ENCODE data around the gene GPR45. TPM values are rescaled to one million over a fixed set of nuclear protein-coding genes. Genes with fewer than 3 reads are reported as not detected.
"Not testable (repeated sequence)": the region's sequence is repeated elsewhere in the genome, so short reads cannot be mapped to it uniquely, and the experiment has no call there.

Gene GPR45, protein sequence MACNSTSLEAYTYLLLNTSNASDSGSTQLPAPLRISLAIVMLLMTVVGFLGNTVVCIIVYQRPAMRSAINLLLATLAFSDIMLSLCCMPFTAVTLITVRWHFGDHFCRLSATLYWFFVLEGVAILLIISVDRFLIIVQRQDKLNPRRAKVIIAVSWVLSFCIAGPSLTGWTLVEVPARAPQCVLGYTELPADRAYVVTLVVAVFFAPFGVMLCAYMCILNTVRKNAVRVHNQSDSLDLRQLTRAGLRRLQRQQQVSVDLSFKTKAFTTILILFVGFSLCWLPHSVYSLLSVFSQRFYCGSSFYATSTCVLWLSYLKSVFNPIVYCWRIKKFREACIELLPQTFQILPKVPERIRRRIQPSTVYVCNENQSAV
- not detected in 2 replicates for total RNA-seq (2014; rRNA removed; shearing (Covaris generic))
- polyA plus RNA-seq (2014; cell fraction: nucleus; rRNA removed), result not detected in 2 replicates

DNA sequence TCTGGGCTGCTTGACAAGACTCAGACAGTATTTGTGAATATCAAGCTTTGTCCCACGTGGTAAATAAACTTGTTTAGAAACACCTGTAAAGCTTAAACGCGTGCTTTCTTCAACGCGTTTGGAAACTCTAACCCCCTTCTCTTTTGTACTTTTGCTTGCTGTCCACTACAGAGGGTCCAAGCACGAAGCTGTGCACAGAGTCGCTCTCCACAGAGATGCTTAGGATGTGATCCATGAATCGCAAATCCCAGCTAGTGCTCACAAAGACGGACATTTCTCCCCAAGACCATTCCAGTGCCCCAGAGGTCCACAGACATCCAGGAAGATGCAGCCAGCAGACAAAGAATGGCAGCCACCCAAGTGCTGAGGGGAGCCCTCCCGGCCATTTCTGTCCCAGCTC lies at the start of gene GPR45:
Gene GPR45 (plus strand): TSS at position 301 of the 400 bp plus-strand sequence. CDS start 116 bp downstream, outside the sequence.
- no peak for DNase-seq (ENCODE audit: extremely low read depth, low read depth)

DNA sequence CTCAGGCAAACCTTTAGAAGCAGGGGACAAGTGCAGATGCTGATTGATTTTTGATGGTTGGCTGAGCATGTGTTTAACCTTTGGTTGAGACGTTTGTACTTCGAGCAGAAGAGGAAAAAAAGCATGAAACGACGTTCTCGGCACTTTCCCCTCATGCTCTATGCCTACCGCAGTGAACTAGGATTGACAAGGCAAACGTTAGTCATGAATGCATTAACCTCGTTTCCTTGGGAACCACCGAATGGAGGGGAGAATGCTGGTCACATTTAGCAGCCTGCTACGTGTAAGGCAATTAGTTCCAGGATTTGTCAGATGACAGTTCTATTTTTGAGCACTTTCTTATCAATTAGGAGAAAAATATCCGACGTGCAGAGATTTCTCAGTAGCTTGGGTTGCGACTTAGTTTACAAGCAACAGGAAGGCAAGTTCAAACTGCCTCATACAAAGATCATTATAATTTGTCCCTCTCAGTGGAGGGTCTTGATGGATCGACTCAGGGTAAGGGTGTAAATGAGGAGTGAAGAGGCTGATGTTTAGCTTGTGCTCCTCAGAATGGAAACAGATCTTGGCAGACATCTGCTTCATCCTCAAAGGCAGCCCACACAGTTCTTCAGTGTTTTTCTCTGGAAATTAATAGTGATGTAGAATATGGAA lies 47.4 kb upstream of the GPR45 start:
- DNase-seq (ENCODE audit: extremely low read depth, low read depth), result no peak

DNA sequence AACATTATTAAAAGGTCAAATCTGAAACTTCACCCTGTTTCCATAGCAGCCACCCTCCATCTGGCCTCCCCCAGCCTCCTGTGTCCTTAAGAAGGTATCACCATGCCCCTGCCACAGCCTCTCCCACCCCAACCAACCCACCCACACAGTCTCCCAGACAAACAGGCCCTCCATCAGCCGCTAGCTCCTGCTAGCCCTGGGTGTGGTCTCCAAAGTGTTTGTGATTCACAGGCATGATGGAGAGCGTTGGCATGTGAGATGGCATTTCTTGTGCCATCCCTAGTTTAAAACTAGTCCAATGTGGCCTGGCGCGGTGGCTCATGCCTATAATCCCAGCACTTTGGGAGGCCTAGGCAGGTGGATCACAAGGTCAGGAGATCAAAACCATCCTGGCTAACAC lies 44.9 kb upstream of the GPR45 start:
- DNase-seq (ENCODE audit: extremely low read depth, low read depth), result no peak

DNA sequence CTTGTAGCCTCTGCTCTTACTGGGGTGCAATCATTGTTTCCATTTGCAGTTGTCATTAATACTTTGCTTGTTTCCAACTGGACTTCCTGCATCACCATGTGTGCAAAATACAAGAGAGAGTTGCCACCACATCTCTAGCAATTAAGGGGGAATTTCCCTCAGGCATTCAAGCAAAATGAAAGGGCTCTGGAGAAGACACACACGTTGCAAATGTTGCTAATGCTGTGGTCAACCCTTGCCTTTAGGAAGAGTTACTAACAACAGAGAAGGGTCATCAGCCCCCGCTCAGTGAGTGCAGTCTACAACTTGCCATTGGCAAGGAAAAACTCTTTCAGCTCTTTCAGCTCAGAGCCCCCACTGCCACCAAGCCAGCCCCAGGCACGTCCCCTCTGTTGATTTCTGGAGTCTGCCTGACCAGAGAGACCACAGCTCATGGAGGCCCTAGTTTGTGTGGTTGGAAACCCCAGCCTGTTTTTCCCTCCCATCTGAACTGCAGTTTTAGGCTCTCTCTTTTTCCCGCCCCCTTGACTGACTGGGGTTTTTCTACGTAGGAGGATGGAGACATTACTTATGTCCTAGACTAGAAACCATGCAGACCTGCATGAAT lies 25.9 kb upstream of the GPR45 start:
- no peak for DNase-seq (ENCODE audit: extremely low read depth, low read depth)

DNA sequence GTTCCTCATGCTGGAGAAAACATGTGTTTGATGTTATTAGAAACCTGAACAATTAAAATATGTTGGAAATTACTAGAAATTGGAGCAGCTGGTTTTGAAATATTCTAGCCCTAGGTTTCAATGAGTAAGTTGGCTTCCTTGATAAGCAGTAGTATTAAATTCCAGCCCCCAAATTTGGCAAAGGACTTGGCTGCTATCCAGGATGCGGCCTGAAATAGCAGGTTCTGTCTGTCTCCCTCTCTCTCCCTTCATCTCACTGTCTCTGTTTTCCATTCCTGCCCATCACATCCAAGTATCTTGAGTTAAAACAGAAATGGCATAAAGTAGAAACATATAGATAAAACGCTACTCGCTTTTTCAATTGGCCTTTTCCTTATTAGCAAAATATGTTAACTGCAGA lies 20.9 kb upstream of the GPR45 start:
- DNase-seq (ENCODE audit: extremely low read depth, low read depth), result no peak

DNA sequence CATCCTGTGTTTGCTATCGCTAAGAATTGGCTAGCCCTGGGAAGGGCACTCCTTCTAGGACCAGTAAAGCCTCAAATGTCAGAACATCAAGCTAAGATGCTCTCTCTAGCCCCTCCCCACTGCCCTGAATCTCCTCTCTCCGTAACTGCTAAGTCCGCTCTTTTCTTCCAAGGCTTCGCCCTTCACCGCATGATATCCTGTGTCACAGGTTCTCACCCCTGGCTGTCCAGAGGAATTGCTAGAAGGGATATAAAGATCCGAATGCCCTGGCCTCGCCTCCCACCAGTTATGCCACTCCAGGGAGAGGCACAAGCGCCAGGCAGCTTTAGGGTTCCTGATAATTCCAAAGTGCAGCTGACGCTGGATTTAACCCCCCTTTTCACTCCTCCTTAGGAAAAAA lies 17.1 kb upstream of the GPR45 start:
- DNase-seq (ENCODE audit: extremely low read depth, low read depth), result no peak

DNA sequence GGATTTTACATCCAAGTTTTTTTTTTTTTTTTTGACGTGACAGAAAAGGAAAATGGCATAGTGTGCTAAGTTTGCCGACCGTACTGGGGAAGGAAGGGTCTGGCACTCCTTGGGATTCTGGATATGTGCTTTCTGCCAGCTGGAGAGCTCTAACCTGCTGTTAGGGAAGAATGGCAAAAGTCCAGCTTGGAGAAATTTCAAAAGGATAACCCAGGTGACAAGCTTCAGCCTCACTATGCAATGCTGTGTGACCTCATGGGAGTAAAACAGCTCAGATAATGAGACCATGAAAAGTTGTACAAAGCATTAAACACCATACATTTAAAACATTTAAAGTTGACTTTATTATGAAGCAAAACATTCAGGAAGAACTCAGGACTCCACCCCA lies 10.3 kb upstream of the GPR45 start:
- no peak for DNase-seq (ENCODE audit: extremely low read depth, low read depth)

DNA sequence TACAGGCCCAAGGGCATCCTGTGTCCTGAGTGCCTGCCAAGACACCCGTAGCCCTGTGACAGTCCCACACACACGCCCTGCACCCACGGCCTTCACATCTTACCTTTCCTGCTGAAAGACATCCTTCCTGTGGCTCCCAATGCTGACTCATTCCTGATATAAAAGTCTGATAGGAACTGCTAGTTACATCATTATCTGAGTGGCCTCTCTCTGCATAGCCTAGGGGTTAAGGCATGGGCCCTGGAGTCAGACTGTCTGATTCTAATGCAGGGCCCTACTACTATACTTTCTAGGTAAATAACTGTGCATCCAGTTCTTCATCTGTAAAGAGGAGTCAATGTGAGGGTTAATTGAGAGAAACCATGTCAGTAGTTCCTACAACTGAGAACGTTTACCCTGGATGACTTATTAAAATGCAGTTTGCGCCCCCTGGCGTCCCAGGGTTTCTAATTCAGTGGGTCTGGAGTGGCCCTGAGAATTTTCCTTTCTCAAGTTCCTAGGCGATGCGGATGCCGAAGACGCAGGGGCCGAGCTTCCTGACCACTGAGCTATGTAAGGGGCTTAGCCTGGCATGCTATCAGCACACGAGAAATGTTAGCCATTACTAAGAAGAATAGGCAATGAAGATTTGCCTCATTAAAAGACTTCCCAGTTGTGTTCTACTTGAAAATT lies 6.0 kb upstream of the GPR45 start:
- DNase-seq (ENCODE audit: extremely low read depth, low read depth), result peak; percentile 88

DNA sequence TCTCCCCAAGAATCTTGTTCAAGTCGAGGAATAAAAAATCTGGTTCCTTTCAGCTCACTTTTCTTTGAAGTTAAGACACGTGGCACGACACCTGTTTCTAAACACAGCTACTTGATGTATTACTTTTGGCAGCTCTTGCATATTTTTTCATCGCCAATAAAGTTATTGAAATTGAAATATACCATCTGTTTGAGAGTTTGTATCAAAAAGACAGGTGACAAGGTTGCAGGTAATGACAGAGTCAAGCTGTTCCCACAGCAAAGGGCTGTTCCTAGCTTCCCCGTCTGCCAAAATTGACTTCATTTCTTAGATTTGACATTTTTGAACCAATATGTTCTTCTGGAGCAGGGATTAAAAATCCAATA lies 5.5 kb upstream of the GPR45 start:
- DNase-seq (ENCODE audit: extremely low read depth, low read depth), result no peak

DNA sequence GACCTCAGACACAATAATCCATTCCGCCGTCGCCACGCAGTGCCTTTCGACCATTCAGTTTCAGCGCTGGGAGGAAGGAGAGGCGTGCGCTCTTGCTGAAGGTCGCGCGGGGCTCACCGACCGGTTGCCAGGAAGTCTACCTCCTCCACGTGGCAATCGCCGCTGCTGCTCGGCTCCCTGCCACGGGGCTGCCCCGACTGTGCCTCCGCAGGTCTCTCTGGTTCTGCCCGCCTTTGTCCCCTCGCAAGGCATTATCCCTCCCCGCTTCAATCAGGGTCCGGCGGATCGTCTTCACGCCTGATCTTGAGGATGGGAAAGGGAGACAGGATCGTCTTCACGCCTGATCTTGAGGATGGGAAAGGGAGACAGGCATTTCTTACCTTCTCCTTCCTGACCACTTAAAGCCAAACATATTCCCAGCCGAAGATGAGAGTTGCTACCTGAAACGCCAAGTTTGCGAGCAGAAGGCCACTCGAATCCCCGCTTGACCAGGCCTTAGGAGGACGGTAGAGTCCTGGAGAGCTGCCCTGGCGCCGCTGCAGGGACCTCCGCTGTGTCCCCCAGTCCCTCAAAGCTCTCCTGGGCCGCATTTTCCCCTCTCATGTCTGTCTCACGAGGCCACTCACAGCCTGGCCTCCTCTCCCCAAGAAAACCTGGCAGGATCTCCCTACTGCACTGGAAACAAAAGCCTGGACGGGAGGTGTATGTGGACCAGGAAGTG lies 4.3 kb upstream of the GPR45 start:
- no peak for DNase-seq (ENCODE audit: extremely low read depth, low read depth)

DNA sequence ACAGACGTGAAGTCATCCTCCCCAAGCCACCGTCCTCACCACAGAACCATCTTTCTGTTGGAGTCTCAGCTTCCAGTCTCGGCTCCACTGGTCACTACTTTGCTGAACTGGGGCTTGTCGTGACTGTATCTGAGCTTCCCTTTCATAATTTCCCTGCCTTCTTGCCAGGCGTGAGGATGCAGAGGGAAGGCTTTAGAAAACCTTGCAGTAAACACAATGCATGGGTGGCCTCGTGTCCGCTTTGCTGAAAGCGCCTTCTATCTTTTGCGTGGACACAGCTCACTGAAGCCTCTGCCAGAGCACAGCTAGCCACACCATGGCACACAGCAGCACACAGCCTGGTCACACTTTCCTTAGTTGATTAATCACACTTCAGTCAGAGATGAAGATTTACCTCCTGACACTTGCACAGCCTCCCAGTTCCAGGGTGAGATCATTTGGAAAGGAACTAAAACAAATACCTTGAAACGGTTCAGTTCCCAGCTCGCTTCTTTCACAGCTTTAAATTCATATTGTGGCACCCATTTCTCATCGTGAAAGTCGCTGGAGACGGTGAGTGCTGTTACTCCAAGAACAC lies 2.8 kb upstream of the GPR45 start:
- DNase-seq (ENCODE audit: extremely low read depth, low read depth), result no peak

DNA sequence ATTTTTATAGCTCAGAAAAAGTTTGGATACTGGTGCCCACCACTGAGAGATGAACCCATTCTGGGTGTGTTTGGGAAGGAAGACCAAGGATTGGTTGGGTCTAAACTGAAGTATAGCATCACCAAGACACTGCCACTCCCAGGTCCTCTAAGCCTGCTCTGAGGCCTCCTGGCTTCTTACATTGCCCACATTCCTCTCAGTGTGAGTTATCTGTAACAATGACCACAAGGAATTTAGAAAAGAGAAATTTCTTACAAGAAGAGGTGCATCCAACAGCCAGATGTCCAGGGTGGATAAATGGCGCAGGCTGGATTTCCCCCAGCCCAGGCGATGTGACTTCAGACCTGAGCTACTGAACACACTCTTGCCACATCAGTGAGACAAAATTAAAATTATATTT lies 1.6 kb upstream of the GPR45 start:
- no peak for DNase-seq (ENCODE audit: extremely low read depth, low read depth)

DNA sequence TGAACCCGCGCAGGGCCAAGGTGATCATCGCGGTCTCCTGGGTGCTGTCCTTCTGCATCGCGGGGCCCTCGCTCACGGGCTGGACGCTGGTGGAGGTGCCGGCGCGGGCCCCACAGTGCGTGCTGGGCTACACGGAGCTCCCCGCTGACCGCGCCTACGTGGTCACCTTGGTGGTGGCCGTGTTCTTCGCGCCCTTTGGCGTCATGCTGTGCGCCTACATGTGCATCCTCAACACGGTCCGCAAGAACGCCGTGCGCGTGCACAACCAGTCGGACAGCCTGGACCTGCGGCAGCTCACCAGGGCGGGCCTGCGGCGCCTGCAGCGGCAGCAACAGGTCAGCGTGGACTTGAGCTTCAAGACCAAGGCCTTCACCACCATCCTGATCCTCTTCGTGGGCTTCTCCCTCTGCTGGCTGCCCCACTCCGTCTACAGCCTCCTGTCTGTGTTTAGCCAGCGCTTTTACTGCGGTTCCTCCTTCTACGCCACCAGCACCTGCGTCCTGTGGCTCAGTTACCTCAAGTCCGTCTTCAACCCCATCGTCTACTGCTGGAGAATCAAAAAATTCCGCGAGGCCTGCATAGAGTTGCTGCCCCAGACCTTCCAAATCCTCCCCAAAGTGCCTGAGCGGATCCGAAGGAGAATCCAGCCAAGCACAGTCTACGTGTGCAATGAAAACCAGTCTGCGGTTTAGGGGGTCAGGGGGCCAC lies 897 bp downstream of the GPR45 start:
- DNase-seq (ENCODE audit: extremely low read depth, low read depth), result no peak

DNA sequence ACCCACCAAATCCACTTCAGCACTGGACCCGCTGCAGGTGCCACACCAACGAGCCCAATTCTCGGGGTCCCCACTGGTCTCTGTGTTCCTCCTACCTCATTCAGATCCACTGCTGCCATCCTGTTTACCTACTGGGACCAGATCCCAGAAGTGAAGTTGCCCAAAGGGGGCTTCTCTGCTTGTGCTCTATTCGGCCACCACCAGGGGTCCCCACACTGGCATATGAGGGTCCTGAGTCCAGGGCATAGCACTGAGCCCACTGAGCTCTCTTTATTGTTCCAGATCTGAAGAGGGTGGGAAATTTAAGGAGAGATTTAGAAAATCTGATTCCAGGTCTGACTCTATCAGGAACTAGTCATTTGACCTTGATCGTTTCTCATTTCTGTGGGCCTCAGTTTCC lies 2.4 kb downstream of the GPR45 start:
- DNase-seq (ENCODE audit: extremely low read depth, low read depth), result no peak

DNA sequence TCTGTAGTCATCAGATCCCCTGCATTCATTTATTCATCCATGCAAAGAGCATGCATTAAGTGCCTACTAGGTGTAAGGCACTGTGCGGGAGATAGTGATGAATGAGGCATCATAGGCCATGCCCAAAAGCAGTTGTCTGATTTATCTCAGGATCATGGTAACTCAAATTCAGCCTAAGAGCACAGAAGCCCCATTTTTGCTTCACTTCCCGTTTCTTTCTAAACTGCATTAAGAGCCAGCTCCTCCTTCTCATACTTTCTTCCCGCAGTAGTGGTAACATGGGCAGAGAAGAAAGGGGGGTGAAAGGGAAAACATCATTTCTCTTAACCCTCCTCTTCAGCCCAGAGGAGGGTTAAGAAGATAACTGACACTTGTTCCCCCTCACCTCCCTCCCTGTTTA lies 2.9 kb downstream of the GPR45 start:
- DNase-seq (ENCODE audit: extremely low read depth, low read depth), result no peak

DNA sequence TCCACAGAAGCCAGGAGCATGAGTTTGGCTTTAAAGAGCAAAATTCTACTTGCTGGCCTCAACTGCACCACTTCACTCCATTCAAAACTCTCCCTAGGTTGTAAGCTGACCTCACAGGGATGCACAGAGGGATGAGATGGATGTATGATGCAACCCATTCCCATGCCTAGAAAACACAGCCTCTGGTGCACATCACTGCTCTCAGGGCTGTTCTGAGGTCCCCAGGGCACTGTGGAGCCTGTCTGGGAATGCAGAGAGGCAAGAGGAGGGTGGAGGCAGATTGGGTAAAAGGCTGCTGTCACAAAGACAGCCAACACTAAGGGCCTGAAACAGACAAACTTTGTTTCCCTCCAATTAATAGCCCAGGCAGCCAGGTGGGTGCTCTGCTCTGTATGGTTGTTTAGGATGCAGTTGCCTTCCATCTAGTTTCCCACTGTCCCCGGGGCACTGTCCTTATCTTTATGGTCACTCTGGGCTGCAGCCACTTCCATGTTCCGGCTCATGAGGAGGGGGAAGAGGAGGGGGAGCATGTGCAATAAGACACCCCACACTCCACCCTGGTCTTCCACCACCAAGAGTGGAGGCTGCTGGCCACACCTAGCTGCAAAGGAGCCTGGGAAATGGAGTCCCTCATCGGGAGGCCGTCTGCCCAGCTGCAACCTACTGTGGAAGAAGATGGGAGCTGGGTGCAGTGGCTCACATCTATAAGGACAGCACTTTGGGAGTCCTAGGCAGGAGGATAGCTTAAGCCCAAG lies 7.0 kb downstream of the GPR45 start:
- DNase-seq (ENCODE audit: extremely low read depth, low read depth), result no peak

DNA sequence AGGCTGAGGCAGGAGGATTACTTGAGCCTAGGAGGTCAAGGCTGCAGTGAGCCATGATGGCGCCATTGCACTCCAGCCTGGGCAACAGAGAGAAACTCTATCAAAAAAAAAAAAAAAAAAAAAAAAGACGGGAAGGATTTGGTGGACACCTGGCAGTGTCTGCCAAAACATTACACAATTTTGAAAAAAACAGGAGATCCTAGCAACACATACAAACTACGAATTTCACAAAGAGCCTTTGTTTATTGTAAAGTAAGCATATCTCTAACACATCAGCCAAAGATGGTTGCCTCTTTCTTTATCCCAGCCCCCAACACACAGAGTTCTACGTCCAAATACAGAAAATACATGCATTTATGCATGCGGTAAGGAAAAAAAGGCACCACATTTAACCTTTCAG lies 7.6 kb downstream of the GPR45 start:
- DNase-seq (ENCODE audit: extremely low read depth, low read depth), result no peak

DNA sequence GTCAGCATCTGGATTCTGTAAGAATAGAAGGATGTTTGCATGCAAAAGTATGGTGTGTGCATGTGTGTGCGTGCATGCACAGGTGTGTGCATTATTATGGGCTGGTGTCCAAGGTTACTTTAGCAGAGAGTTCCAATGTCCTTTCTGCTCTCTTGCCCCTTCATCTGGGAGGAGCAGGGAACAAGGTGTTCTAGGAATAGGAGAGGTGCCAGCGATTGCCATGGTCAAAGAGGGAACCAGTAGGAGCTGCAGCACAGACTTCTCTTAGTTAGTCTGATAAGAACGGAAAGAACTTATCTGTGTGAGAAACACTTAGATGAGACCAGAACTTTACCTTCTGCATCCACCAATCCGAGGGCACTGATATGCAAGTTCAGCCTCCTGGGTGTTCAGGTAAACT lies 8.3 kb downstream of the GPR45 start:
- no peak for DNase-seq (ENCODE audit: extremely low read depth, low read depth)

DNA sequence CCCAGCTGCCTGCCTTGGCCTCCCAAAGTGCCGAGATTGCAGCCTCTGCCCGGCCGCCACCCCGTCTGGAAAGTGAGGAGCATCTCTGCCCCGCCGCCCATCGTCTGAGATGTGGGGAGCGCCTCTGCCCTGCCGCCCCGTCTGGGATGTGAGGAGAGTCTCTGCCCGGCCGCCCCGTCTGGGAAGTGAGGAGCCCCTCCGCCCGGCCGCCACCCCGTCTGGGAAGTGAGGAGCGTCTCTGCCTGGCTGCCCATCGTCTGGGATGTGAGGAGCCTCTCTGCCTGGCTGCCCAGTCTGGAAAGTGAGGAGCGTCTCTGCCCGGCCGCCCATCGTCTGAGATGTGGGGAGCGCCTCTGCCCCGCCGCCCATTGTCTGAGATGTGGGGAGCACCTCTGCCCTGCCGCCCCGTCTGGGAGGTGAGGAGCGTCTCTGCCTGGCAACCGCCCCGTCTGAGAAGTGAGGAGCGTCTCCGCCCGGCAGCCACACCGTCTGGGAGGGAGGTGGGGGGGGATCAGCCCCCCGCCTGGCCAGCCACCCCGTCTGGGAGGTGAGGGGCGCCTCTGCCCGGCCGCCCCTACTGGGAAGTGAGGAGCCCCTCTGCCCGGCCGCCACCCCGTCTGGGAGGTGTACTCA lies 9.6 kb downstream of the GPR45 start:
- DNase-seq (ENCODE audit: extremely low read depth, low read depth), result not testable (repeated sequence)
